HG03097 (cell line): ENCODE data around the gene BANF2.

Source experiments
- ATAC-seq: cut with Tn5 transposase; IDR thresholded peaks from one replicate; pipeline ENCODE4 v1.9.1; 2021; ENCODE audit not compliant: unreplicated experiment, low FRiP score

BANF2 gene

DNA sequence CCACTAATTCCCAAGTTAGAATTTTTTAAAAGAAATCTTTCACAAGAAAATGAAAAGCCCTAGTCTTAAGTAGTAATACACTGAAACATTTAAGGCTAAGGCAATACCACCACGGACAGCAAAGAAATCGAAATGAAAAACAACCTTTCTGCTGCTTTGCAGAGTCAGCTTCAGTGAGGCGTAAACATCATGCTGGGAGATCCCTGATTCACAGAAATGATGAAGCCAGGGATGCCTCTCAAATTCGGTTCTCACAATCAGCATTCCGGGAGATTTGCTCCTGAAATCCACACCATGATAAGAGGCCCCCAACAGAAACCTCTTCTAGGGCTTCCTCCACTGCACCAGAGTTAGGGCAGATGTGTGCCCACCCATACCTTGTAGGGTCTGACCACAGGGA, 36.3 kb upstream of the BANF2 start:
- ATAC-seq = no peak

DNA sequence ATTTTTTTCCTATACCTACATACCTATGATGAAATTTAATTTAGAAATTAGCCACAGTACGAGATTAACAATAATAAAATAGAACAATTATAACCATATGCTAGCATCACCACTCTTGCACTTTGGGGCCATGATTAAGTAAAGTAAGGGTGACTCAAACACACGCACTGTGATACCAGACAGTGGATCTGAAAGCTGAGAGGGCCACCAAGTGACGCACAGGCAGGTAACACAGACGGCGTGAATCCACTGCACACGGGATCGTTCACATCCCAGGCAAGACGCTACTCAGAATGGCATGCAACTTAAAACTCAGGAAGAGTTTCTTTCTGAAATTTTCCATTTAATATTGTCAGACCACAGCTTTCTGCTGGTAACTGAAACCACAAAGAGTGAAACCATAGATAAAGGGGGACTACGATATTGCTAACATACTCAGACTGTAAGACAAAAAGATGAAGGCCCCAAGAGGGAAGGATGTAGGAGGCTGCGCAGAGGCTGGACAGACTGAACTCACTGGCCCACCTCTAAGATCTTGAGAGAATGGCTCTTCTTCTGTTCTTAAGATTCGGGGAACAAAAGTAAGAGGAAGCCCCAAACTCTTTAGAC, 35.6 kb upstream of the BANF2 start:
- no peak for ATAC-seq

DNA sequence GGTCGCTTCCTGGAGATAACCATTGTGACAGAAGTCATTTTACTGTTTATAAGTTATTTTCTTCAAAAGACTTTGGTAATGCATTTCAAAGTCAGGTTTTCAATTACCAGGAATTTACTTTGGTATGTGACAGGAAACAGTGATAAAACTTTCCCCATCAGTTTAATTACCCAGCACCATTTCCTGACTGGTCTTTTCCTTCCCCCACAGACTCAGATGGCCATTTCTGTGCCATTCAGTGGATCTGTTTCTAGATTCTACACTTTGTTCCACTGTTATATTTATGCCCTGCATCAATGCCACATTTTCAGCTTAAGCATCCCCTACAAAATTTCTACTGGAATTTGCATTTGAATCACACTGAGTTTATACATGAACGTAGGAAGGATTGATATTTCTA, 34.0 kb upstream of the BANF2 start:
- ATAC-seq = no peak

DNA sequence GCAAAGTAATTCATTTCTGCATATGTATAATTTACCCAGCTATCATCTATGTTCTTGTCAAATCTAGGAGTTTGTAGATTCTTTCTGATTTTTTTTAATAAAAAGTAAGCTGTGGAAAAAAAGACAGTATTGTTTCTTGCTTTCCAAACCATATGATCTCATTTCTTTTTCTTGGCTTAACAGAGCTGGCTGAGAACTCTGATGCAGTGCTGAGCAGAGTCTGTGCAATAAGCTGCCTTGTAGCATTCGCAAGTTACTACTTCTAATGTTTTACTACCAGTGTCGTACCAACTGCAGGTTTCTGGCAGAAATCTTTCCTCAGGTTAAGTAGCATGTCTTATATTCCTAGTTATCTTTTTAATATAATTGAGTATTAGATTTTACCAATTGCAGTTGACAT, 33.3 kb upstream of the BANF2 start:
- ATAC-seq = no peak

DNA sequence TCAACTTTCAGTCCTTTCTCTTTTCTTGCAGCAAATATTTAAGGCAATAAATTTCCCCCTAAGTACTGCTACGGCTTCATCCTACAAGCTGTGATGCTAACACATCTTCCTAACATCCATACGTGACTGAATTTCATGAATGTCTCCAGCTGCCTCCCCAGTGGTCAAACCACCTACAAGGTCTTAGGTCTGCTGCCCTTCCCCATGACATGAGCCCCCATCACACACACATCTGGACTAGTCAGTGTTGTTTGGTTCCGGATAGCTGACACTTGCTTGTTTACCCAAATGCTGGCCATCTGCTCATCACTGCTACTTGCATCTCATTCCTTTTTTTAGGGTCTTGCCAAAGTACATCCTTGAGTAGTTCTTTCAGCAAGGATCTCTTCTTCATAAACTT, 32.3 kb upstream of the BANF2 start:
- no peak for ATAC-seq

DNA sequence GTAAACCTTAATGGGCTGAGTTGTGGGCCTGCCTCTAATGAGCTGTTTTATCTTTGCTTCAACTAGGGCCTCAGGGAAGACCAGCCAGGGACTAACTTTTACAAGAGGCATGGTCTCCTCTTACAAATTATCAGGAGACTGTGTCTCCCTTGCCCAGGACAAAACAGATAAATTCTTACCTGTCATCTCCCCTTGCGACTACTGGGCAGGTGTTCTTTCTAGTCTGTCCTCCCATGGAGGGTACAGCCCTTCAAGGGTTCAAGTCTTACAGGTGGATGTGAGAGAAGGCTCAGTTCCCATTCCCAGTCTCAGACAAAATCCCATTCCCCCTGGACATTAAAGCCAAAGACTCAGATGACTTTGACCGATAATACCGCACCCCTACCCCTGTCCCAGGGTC, 31.3 kb upstream of the BANF2 start:
- ATAC-seq = no peak

DNA sequence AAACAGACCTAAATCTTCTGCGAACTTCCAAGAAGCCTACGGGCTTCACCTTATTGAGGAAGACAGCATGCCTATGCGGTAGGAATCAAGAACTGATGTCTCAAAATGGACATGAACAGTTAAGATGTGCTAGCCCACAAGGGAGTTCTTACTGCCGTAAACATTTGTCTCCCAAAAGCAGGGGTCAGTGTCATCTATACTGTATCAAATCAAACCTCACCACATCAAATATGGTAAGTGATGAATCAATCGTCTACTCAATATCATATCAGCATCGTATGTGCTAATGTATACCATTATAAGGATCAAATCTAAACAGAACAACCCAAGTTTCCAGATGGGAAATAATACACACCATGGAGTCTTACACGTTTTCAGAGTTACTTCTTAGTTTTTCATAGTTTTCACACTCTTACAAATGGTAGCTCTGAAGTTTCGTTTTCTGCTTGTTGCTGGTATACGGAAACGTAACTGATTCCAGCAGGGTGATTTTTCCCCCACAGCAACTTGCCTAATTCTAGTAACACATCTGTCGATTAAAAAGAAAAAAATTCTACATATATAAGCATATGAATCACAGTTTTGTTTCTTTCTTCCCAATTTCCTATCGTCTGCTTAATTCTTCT, 30.3 kb upstream of the BANF2 start:
- ATAC-seq = no peak

DNA sequence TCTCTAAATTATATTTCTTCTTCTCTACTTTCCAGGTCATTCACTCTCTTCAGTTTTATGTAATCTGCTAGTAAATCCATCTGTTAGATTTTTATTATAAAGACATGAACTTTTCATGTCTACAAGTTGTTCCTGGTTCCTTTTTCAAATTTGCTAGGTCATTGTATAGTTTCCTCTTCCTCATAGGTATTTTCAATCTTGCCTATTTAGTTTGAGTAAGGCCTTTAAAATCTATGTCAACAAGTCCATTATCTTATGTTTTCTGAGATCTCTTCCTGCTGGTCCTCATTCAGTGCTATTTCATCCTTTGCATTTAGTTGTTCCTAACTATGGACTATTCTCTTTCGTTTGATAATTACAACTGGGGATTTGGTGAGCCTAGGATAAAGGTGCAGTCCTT, 28.8 kb upstream of the BANF2 start:
- ATAC-seq = no peak

DNA sequence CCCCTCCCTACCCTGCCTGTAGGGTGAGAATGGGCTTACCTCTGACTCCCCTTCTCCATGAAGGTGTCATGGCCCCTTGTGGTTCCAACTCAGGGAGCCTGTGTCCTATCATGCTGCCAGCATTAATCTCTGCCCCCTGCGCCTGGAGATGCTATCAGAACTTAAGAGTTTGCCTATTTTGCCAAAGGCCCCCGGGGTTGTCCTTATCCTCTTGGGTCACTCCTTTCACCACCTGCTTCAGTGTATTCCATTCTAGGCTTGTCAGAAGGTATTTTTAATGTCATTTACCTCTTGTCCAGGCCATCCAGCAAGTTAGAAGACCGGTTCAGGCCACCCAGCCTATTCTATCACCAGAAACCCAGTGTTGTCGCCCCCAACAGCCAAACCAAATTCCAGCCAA, 28.2 kb upstream of the BANF2 start:
- ATAC-seq = no peak

DNA sequence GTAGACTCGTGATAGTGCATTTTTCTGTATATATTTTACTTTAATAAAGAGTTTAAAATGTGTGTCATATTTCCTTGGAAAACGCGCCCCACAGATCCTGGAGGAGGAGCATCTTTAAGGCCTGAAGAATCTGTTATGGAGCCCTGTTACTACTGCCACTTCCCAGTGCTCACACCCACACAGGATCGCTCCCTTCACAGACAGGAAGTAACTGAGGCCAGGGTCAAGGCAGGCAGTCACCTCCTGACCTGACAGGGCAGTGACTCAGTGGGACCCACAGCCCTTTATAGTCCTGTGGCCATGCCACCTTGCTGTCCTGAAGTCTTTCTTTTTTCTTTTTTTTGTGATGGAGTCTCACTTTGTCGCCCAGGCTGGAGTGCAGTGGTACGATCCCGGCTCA, 26.7 kb upstream of the BANF2 start:
- ATAC-seq = no peak

DNA sequence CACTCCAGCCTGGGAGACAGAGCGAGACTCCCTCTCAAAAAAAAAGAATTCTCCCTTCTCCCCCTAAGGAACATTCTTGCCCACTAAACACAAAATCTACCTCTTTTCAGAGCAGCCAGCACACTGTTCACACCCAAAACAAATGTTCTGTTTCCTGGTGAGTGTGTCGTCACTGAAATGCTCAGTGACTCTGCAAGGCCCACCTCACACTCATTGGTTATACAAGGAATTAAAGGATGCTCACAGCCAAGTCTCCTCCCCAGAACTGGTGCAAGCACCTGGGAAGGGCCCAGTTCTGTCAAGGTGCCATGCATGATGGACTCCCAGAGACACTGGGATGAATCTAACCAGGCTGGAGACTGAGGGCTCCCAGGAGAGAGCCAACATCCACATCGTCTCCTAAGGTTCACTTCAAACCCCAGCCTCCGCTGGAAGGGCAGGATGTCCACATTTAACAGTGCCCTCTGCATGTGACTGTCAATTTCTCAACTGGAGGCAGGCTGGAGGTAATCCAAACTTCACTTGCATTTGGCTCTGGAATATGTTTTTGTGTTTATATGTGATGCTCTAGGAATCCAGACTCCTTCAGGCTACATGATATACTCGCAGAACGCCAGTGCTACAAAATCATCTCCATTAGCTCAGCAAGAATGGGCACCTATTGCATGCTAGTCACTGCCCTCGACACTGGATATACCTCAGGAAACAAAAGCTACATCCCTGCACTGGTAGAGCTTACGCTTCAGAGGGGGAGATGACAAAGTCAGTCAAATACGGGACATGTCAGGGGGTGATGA, 24.8 kb upstream of the BANF2 start:
- no peak for ATAC-seq

DNA sequence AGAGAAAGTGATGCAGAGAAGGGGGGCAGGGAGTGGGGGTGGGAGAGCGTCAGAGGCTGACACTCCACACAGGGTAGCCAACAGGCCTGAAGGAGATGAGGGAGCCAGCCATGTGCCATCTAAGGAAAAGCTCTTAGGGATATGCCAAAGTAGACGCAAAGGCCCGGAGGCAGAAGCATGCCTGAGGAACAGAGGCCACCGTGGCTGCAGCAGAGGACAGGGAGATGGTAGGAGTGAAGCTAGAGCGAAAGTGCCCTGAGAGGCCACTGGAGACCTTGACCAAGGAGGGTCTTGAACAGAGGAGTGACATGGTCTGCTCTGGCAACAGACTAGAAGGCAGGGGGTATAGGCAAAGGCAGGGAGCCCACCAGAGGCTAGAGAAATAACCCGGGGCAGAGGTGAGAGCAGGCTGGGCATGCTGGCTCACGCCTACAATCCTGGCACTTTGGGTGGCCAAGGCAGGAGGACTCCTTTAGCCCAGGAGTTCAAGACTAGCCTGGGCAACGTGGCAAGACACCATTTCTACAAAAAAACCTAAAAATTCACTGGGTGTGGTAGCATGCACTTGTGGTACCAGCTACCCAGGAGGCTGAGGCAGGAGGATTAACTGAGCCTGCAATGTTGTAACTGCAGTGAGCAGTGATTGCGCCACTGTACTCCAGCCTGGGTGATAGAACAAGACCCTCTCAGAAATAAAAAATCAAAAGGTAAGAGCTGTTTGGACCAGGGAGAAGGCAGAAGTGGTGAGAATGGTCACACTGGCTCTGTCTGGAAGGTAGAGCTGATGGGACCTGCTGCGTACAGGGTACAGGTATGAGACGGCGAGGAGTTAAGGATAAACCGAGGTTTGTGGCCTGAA, 24.0 kb upstream of the BANF2 start:
- no peak for ATAC-seq

DNA sequence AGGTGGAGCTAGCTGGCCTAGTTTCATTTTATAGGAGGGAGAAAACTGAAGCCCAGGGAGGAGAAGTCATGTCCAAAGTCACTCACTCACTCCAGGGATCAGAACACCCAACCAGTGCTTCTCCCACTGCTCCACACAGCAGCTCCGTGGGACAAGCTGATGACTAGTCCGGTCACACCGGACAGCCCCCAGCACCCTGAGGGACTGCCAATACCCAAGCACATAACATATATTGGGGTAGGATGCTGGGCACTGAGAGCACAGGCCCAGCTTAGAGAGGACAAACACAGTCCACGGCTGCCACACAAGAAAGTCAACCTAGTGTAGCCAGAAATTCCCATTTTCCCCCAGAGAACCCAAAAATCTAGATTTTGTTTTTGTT, 23.4 kb upstream of the BANF2 start:
- ATAC-seq = no peak

DNA sequence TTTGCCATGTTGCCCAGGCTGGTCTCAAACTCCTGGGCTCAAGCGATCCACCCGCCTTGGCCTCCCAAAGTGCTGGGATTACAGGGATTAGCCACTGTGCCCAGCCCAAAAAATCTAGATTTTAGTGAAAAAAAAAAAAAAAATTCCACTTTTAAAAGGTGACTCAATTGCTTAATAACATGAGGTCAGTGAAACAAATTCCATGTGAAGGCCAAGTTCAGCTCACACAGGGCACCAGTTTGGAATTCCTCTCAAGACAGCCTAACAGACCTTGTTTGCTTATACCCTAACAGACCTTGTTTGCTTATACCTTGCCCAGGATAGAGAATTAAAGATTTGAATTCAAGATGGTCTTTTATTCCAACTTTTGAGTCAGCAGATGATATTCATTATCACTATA, 22.8 kb upstream of the BANF2 start:
- no peak for ATAC-seq

DNA sequence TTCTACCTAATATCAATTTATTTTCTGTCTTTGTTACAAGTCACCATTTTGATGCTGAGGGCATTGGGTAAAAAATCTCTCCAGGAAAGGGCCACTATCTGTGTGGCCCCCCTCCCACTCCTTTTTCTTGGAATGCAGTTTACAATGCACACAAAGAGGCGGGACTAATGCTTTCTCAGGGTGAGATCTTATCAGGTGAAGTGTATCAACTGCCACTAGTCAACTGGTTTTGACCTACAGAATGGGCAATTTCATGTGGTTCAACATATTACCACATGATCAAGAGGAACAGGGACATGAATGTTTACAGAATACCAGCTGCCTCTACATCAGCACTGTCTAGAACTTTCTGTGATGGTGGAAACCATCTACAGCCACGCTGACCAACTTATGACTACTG, 21.5 kb upstream of the BANF2 start:
- no peak for ATAC-seq

DNA sequence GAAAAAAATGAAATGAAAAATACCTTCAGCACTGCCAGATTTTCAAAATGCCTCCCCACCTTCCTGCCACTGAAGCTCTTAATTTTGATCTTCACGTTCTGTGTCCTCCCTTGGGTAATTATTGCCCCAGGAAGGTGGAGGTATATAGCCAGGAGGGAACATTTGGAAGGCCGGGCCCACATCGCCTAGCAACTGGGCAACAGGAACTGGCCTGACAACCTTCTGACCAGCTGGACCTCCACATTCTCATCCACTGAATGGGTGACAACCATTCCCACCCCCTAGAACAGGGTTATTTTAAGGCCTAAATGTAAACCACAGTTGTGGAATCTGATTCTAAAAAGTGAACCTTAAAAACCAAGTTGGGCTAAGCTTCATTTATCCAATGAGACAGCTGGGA, 20.9 kb upstream of the BANF2 start:
- ATAC-seq = no peak

DNA sequence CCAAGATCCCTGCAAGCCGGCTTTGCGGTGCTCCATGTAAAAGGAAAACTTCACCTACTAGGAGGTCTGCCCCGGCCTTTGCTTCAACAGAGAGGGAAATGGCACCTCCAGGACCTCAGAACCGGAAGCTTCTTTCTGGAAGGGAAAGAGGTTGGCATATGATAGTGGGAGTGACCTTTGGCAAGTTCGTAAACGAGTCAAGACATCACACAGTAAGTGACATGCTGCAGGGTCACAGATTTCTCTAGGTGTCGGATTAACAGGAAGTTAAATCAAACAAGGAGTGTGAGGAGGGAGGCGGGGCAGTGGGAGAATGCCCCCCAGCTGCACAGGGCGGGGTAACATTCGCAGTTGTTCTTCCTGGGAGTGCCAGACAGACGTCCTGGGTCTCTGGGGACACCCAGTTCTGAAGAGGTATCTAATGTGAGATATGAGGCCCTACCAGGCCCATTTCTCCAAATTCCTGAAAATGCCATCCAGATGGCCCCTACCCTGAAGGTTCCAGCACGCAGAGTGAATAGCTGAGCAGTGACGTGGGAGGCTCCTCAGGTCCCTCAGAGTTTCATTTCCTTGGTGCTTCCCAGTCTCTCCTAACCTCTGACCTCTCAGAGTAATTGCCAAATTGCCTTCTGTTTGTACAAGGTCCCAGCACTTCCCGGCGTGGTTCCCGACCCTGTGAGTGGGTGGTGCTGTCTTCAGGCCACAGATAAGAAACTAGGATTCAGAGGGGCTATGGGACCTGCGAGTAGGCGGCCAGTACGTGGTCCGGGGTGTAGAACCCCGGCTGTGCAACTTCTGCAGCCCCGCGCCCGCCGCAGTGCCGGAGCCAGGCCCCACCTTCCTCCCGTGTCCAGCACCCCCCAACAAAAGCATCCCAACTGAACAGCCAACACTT, 19.6 kb upstream of the BANF2 start:
- no peak for ATAC-seq

DNA sequence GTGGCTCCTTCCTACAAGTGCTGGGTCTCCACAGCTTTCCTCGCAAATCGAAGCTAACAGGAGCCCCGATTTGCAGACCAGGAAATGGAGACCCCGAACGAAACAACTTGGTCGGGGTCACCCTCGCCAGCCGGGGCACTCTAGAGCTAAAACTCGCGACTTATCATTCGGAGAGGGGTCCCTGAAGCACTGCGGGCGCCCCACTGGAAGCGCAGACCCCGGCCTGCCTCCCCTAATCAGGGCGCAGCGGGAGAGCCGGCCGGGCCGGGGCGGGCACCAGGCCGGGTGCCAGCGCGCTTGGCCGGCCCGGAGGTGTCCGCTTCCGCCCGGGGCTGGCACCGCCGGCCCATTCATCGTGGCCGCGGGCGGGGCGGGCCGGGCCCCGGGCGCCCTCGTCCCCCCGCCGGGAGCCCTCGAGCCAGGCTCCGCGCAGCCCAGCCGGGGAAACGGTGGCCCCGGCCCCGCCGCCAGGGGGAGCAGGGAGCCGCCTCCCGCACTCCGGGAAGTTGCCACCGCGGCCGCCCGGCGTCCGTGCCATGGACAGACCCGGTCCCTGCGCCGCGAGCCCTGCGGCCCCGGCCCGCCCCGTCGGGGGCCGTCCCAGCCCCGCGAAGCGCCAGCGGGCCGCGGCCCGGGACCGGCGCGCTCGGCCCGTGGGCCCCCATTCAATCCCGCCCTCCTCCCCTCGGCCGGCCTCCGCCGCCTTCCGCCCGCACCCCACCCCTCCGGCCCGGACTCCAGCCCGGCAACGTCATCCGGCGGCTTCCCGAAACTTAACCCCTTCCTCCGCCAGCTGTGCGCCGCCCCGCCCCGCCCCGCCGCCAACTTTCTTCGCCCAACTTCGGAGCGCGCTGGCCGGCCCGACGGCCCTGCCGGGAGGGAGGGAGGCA, 18.7 kb upstream of the BANF2 start:
- peak; percentile 44 for ATAC-seq

DNA sequence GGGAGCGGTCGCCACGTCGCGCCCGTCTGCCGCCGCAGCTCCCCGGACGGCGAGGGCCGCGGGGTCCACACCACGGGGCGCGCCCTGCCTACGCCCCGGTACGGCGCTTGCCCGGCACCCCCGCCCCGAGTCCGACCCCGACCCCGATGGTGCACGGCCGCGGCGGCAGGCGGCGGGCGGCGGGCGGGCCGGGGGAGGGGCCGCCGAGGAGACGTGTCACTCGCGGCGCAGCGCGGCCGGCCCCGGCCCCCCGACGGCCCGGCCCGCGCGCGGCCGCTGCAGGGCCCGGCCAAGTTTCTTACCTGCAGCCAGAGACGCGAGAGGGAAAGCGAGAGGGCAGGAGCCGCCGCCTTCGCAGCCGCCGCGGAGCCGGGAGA, 18.1 kb upstream of the BANF2 start:
- no peak for ATAC-seq
